SIG-M5 treated with dmso at 0.1 percent for 504 hours (cell line): ENCODE measurements around the gene CREB5.

Source experiments
- DNase-seq: peaks from one replicate; lab custom pipeline; 2025; ENCODE audit not compliant: unreplicated experiment; lab: John Stamatoyannopoulos, UW

Gene CREB5

DNA sequence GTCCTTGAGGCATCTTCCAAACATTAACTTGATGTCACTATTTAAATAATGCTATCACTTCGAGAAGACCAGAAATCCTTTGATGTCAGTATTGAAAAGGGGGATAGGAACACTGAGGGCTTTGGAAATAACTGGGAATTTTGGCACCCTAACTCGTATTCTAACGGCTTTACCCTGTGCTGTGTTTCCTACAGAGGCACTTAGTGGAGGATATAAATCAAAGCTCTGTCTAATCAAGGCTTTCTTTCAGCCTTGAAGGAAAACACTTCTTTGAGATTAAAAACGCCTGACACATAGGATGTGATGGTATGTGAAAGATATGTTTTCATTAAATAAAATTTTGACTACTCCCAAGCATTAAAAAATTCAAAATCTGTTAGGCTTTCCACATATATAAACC lies 62.3 kb downstream of the CREB5 start:
- DNase-seq, result no peak

DNA sequence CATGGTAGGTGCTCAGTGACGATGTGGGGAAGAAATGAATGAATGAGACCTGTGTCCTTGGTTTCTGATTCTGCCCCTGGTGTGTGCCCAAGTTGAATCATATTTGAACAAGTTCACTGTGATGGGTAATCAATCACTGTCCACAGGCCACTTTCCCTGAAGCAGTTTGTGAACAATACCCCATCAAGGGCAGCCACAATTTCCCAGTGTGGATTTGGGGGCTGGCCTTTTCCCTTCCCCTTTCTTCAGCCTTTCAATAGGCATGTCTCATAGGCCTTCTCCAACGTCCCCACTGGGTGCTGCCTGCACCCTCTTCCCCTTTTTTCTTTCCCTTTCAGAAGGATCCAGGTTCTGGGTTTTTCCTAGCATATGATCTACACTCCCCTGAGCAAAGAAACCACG lies 64.7 kb downstream of the CREB5 start:
- no peak for DNase-seq

DNA sequence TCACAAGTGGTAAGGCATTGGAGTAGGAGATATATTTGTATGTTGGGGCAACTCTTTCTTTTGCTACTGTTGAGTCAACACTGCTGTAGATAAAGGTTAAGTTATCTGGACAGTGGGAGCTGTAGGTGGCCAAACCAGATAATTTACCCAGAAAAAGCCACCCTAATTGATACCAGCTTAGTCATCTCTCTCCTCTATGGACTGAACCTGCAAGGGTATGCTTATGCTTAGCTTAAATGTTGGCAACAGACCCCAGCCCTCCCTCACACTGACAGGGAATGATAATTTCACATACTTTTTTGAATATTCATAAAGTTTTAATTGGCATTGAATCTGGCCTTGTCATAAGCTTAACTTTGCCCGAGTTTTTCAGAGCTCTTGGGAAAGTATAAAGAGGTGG lies 66.3 kb downstream of the CREB5 start:
- DNase-seq, result no peak

DNA sequence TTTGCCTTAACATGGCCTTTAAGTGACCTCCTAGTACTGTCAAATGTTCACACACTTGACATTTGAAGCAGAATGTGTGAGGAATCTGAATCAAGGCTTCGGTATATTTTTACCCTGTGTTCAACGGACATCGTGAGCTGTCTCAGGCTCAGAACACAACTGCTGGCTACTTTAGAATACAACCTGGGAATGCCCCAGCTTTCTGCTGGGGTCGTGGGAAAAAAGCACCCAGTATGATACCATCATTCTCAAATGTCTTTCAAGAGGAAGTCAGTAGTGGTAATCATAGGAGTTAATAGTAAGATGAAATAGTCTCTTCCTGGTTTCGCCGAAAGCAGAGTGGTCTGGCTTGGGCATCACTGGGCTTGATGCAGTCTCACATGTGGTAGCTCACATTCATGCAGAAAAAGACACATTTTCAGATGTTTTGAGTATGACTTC lies 67.2 kb downstream of the CREB5 start:
- no peak for DNase-seq

DNA sequence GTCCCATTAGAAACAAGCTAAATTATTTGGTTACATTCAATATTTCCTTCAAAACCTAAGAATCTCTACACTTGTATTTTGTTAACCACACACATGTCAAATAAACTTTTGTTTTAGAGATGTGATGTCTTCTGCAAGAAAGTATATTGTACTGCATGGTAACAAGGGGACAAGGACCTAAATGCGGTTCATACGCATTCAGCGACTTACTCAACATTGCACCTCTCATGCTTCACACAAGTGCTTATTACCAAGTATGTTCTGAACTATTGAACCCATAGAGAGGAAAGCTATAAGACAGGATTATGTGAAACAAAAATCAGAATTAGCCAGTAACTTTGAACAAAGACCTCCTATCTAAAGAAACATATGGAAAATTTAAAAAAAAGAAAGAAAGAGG lies 68.3 kb downstream of the CREB5 start:
- DNase-seq, result no peak

DNA sequence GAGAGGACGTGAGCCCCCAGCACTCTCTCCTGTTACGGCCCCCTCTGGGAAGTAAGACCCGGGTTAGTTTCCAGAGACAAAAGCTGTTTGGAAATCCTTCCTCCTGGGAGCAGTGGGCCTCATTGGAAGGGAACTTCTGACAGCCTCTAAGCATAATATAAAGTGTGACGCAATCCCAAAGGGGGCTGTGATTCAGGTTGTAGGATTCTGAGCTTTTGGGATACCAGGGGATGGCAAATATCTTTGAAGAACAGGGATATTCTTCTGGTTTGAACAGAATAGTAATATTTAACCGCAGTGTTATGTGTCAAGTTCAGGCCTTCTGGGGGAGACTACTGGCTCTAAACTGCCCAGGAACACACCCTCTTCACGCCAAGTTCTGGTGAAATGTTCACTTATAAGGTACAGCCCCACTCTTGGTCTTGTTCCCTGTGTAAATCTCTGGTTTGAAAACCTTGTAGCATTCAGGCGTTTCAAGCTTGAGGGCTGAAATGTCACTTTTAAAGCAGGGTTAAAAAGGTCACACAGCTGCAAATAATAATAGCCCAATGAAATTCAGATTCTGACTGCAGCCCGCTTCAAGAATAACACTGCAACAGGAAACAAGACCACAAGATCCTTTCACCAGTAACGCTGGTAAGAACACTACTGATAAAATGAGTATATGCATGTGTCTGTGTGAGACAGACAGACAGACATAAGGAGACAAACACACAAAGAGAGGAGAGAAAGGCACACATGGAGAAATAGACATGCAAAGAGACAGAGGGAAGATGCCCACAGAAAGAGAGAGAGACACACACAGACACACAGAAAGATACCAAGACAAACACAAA lies 69.0 kb downstream of the CREB5 start:
- no peak for DNase-seq

DNA sequence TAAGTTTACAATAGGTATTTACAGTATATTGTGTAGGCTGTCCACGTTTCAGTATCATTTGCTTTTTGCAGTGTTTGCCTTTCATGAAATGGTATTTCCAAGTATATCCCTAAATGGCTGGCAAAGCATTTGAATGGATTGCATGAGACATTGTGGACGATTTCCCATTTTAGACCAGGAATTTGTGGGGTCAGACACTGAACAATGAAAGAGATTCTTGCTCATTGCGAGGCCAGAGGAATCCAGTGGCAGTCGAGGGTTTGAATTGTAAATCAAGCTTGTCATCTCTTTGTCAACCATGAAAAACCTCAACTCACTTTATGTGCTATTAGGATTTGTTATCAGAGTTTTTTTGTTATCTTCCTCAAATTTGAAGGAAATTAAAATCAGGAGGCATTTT lies 70.8 kb downstream of the CREB5 start:
- DNase-seq, result no peak

DNA sequence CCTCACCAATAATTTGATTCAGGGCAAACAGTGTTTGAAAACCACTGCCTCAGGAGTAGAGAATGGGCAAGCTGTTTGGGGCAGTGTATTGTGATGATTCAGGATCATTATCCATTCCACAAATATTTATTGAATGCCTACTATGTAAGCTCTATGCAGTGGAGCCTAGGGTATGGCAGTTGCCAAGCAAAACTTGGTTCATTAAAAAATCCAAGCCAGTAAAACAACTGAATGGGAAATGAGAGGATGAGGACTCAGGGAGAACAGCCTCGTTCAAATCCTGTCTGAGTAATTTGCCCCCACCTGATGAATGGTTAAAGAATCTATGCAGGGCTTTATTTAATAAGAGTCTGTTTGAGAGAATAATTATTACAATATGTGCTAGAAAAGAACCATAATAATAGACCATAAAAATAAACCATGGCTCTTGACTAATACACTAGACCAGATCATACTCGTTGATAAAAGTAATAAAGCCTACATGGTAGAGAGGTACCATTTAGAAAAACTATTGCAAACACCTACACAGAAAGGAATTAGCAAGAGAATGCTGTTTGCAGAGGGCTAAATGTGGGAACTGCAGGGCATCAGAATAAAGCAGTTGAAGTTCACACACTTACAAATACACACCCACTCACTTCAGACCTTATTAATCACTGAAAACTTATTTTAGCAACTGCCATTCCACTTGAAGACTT lies 71.7 kb downstream of the CREB5 start:
- DNase-seq, result no peak

DNA sequence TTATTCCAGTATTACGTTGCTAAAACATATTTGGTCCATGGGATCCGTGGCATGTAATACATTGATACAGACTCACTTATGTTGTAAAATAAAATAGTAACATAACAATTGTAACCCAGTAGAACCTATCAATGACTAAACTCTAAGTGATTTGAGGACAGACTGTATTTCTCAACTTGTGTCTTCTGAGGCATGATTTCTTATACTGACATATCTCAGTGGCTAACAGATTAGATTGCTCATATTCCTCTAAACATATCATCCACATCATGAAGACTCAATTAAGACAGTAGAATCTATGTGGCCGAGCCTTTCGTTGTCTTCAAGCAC lies 72.3 kb downstream of the CREB5 start:
- DNase-seq, result no peak

DNA sequence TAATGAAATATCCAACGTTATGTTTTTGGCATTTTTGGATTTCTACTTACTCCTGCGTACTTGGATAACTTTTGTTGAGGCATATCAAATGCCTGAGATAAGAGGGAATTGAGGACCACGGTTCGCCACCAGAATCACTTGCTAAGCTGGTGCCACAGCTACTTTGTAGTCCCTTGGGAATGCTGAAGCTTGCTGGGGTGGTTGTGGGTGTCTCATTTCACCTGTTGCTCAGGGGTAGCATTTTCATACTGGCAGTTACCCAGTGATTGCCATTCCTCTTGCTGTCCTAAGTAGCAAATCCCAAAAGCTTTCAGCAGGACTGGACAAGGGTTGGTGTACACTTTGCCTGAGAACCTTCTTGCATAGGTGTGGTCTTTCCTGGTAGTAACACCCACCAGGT lies 75.2 kb downstream of the CREB5 start:
- no peak for DNase-seq

DNA sequence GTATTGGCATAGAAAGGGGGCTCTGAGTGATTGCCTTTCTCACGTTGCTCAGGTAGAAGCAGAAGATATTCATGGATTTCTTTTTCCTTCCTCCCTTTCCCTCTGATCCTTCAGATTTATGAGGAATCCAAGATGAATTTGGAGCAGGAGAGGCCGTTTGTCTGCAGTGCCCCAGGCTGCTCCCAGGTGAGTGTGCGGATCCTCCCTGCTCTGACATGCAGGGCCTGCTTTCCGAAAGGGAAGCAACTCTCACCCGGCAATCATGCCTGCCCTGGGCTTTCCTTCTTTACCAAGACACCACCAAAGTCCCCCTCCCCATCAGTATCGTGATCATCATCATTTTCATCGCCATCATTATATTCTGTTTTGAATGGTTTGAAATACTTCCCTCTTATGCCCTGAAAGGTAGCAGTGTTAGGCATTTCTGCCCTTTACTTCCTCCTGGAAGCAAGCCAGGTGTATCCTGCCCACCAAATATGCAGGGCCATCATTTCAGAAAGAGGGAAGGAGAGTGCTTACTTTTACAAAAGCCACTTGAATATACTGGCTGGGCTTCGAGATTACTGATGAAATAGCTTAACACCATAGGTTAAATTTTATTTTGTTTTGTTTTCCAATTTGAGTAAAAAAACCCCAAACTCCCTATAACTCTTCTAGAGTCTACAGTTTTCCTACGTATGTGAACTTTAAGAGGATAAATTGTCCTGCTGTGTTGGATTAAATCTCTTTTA lies 75.9 kb downstream of the CREB5 start:
- DNase-seq, result no peak

DNA sequence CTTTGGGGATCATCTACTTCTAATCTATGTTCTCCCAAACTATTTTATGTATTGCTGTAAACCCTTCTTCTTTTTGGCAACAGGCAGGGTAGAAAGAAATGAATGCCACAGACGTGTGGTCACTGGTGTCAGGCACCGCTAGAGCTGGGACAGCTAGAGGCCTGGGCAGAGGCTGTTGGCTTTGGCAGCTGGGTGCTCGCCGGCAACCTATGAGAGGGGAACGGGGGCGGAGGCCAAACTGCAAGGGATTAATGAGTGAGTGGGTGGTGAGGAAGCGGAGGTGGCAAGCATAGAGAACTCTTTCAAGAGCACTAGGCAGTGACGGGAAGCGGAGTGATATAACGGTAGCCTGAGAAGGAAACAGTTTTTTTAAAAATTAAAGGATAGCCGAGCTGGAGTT lies 78.5 kb downstream of the CREB5 start:
- no peak for DNase-seq

DNA sequence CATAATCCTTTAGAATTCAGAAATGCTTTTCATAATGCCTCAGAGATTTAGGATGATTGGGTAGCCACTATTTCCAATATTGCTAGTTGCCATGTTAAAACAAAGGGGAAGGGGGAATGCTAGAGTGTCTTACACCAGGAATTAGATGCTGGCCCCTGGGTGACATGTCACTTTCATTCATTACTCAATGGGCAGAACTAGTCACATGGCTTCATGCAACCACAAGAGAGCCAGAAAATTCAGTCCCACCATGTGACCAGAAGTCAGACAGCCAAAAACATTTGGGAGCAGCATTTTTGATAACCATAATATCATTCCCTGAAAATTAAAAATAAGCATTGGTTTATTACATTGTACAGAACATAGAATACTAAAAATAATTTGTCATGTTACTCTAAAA lies 81.2 kb downstream of the CREB5 start:
- DNase-seq, result no peak

DNA sequence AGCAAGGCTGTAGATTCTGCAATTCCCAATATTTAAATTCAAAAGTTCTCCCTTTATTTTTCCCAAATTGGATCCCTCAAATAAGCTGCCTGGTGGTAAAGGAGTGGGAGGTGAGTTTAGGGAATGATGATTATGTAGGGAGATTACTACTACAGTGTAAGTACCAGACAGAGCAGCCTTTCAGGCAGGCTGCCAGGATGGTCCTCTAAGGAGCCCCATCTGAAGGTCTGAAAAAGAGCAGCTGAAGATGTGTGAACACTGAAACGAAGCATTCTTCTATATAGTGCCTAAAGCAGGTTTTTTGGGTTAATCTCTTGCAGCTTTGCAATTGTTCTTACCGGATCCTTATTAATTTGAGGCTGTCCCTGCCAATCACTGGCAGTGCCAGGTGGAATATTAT lies 84.7 kb downstream of the CREB5 start:
- DNase-seq, result no peak

DNA sequence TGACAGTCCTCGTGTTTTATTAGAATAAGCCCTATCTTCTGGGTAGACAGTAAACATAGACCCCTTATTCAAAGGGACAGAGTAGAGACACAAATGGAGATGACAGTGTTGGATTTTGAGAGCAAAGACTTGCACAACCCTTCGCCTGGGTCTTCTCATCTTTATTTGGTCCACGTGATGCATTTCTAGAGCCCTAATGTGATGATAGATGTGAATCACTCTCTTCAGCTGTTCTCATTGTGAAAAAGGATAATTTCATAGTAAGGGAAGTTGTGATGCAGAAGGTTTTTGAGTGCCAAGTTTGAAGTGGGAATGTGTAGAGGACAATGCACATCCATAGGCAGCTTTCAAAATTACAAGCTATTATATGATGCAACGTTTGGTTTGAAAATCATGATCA lies 86.3 kb downstream of the CREB5 start:
- no peak for DNase-seq

DNA sequence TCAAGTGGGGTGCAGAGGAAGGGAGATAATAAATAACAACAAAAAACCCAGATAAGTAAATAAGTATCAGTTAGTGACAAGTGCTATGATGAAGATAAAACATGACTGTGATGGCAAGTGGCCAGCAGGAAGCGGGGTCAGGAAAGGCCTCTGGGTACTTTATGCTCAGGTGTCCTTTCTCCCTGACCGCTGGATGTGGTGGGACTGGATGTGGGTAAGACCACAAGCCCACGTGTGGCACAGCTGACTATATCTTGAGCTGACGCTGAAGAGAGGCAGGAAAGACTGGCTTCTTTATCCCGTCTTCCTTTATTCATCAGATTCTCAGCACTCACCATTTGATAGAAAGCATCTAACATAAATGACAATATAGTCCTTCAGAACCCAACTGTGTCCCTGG lies 87.8 kb downstream of the CREB5 start:
- DNase-seq, result no peak

DNA sequence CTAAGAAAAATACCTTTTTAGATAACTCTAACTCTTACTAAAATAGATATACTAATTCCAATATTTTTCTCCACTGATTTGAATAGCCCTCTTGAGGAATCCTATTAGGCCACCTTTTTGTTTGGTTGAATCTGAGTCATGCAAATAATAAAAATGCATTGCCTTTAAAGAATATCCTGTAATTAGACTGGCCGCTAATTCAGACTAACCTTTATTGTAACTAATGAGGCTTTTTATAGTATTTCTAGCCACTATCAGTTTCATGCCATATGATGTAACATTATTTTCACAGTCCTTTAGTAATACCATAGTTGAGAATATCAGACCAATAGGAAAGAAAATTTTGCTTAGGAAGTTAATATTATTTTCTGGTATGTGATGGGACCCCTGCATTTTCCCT lies 90.1 kb downstream of the CREB5 start:
- DNase-seq, result no peak

DNA sequence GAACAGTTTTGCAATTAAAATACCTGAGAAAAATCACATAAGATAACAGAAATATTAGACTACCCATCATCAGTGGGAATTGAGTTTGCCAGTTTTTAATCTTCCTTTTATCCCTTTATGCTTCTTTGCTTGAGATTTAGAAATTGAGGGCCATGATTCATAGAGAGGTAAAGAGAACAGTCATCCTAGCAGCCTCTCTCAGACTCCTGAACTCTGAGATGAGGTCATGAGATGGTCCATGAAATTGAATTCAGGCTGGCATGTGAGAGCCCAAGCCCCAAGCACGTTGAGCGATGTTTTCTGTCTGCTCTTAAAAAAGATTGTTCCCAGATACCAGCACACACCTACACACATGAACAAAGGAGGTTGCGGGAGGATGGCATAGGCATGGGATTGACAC lies 91.1 kb downstream of the CREB5 start:
- DNase-seq, result no peak

DNA sequence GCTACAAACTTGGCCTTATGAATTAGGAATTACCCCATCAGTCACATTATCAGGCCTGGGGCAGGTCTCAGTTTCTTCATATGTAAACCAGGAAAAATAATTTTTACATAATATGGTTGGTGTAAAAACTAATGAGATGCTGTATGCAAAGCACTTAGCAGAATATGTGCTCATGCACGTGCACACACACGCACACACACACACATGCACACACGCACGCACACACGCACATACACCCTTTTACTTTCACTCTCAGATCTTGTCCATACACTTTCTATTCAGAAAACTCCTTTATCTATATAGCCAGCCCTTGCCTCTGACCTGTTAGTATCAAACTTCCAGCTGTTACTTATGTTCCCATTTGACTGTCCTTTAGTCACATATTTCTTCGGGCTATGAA lies 92.7 kb downstream of the CREB5 start:
- DNase-seq, result no peak

DNA sequence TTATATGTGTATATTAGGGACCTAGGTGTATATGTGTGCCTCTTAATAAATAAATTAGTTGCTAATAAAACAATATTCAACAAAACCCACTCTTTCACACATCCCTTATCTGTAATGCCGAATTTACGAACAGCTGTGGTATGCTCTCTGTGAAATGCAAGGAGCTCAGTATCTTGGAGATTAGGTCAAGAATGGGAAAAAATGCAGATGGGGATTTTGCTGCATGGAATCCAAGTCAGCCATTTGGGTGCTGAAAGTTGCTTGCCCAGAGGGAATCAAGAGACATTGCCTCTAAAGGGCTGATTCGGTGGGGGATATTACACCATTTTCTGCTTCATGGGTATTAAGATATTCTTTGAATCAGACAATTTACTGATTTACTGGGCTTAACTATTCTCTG lies 93.5 kb downstream of the CREB5 start:
- no peak for DNase-seq

DNA sequence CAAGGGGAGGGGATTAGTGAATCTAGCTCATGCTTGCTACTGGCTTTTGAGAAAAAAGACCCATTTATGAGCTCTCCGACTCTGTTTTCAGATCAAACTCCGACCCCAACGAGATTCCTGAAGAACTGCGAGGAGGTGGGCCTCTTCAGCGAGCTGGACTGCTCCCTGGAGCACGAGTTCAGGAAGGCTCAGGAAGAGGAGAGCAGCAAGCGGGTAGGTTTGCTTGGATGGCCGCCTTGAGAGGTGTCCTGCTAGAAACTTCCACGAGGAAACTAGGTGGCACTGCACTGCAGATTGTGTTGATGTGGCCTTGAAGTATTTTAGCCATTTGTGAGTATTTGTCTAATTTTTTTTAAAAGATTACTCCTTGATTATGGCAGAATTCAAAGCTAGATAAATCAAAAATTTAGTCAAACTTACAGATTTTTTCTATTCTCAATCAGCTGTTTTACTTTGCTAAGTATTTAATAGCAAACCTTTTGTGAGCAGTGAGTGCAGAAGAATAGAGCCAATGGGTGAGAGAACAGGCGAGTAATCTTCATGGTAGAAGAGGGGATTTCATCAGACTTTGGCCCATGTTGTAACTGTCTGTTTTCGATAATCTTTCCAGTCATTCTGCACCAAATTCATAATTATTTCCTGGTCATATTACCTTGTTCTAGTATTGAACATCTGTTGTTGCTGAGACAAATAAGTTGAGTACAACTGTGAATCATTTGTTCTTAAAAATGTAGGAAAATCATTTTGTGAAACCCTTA lies 95.4 kb downstream of the CREB5 start:
- DNase-seq, result no peak
